SK-N-SH (cell line): Measurements from ENCODE around the gene NCBP3. TPM values are rescaled to one million over a fixed set of nuclear protein-coding genes. Genes with fewer than 3 reads are reported as not detected.

Experiments
- CTCF ChIA-PET: fragments of 300-600, 350-600 bp; formaldehyde crosslinking; extraction: SDS; loops from one replicate; lab custom pipeline; 2021; lab: Yijun Ruan, JAX
- POLR2A ChIA-PET: fragments of 350-600 bp; sonication (Branson Sonifier 250); formaldehyde crosslinking; extraction: SDS; loops from one replicate; lab custom pipeline; 2020; ENCODE audit warnings: antibody characterized with exemption, inconsistent platforms; lab: Yijun Ruan, JAX
- DNase-seq: peaks from one replicate; pipeline ENCODE4 v3.0.0; 2012
- H2AFZ ChIP-seq: fragments of 200-600 bp; sonication (generic); 2 replicates; pipeline ENCODE4 v1.8.1; 2016; ENCODE audit warnings: antibody characterized with exemption, mild to moderate bottlenecking, low read depth
- H3F3A ChIP-seq: fragments of 200-600 bp; sonication (generic); replicated peaks from 2 replicates; pipeline ENCODE3; 2016; ENCODE audit warnings: antibody characterized with exemption, mild to moderate bottlenecking; ENCODE audit not compliant: insufficient read depth
- H3K27ac ChIP-seq, 2 experiments: fragments of 200-500 bp in 1 of 2; fragments of 200-600 bp in 1 of 2; sonication (Bioruptor generic) in 1 of 2; sonication (generic), shearing (Covaris generic) in 1 of 2; 2 replicates each; pipeline versions ENCODE4 v1.5.1 to v1.6.1; 2014 to 2016; ENCODE audit warnings: low read depth in 2 of 2, inconsistent platforms in 1 of 2, low read length in 1 of 2, mild to moderate bottlenecking in 1 of 2, mixed read lengths in 1 of 2
- H3K27me3 ChIP-seq: fragments of 200-600 bp; sonication (generic), shearing (Covaris generic); 2 replicates; pipeline ENCODE4 v1.6.1; 2016; ENCODE audit warnings: mixed run types; ENCODE audit not compliant: insufficient read depth
- H3K36me3 ChIP-seq, 2 experiments: fragments of 200-500 bp in 1 of 2; fragments of 200-600 bp in 1 of 2; sonication (Bioruptor generic) in 1 of 2; sonication (generic) in 1 of 2; replicated peaks in 1 of 2; 2 replicates each; pipeline versions ENCODE3 to v1.5.1; 2014 to 2016; ENCODE audit warnings: low read length in 1 of 2, mild to moderate bottlenecking in 1 of 2; ENCODE audit not compliant: insufficient read depth in 2 of 2, control insufficient read depth in 1 of 2
- H3K4me1 ChIP-seq, 2 experiments: fragments of 200-500 bp in 1 of 2; fragments of 200-600 bp in 1 of 2; sonication (Bioruptor generic) in 1 of 2; sonication (generic), shearing (Covaris generic) in 1 of 2; 2 replicates each; pipeline versions ENCODE4 v1.5.1 to v1.6.1; 2014 to 2016; ENCODE audit warnings: low read depth in 1 of 2, low read length in 1 of 2, mixed run types in 1 of 2; ENCODE audit not compliant: insufficient read depth in 2 of 2, control insufficient read depth in 1 of 2
- H3K4me2 ChIP-seq: fragments of 200-600 bp; sonication (generic), shearing (Covaris generic); 2 replicates; pipeline ENCODE4 v1.6.1; 2017; ENCODE audit warnings: mixed run types
- H3K4me3 ChIP-seq, 2 experiments: fragments of 200-500 bp in 1 of 2; fragments of 200-600 bp in 1 of 2; sonication (Bioruptor generic) in 1 of 2; sonication (generic), shearing (Covaris generic) in 1 of 2; 2 replicates each; pipeline versions ENCODE4 v1.5.1 to v1.8.1; 2014 to 2016; ENCODE audit warnings: low read depth in 2 of 2, inconsistent platforms in 1 of 2, low read length in 1 of 2, mild to moderate bottlenecking in 1 of 2, mixed read lengths in 1 of 2, moderate library complexity in 1 of 2
- H3K79me2 ChIP-seq: fragments of 200-600 bp; sonication (generic); 2 replicates; pipeline ENCODE4 v1.8.1; 2017; ENCODE audit warnings: mild to moderate bottlenecking; ENCODE audit not compliant: insufficient read depth
- H3K9ac ChIP-seq: fragments of 200-600 bp; sonication (generic); 2 replicates; pipeline ENCODE4 v1.6.1; 2017; ENCODE audit warnings: mixed run types
- H3K9me2 ChIP-seq: fragments of 200-600 bp; sonication (generic); 2 replicates; pipeline ENCODE4 v1.6.1; 2017; ENCODE audit warnings: mixed run types
- H3K9me3 ChIP-seq: fragments of 200-600 bp; sonication (generic); 2 replicates; pipeline ENCODE4 v1.6.1; 2017; ENCODE audit warnings: mixed run types, mild to moderate bottlenecking, moderate library complexity
- H4K20me1 ChIP-seq: fragments of 200-600 bp; sonication (generic); 2 replicates; pipeline ENCODE4 v1.6.1; 2017; ENCODE audit warnings: mild to moderate bottlenecking, mixed run types; ENCODE audit not compliant: insufficient read depth
- EP300 ChIP-seq, 2 experiments: IDR thresholded peaks; 2 replicates each; pipeline versions ENCODE4 v1.4.0 to v1.6.1; 2012; ENCODE audit warnings: borderline replicate concordance in 1 of 2, low read depth in 1 of 2, low read length in 1 of 2
- FOXM1 ChIP-seq: IDR thresholded peaks from 2 replicates; pipeline ENCODE4 v1.4.0; 2012; ENCODE audit warnings: low read depth, mild to moderate bottlenecking
- GABPA ChIP-seq: IDR thresholded peaks from 2 replicates; pipeline ENCODE4 v1.4.0; 2012; ENCODE audit warnings: low read depth, mild to moderate bottlenecking
- GATA2 ChIP-seq: sonication (generic); formaldehyde crosslinking; IDR thresholded peaks from 2 replicates; pipeline ENCODE4 v1.5.0; 2020; ENCODE audit warnings: mild to moderate bottlenecking, missing genetic modification reagents
- JUND ChIP-seq: IDR thresholded peaks from 2 replicates; pipeline ENCODE4 v1.4.0; 2012
- MEF2A ChIP-seq: IDR thresholded peaks from 2 replicates; pipeline ENCODE4 v1.4.0; 2012; ENCODE audit warnings: low read depth, borderline replicate concordance
- MXI1 ChIP-seq: IDR thresholded peaks from 2 replicates; pipeline ENCODE4 v1.6.1; 2012; ENCODE audit warnings: mild to moderate bottlenecking, low read depth, low read length, improper control_type of control experiment
- RAD21 ChIP-seq: IDR thresholded peaks from 2 replicates; pipeline ENCODE4 v1.6.1; 2012; ENCODE audit warnings: mild to moderate bottlenecking, low read length
- SIN3A ChIP-seq: IDR thresholded peaks from 2 replicates; pipeline ENCODE4 v1.6.1; 2012; ENCODE audit warnings: low read depth, mild to moderate bottlenecking, low read length, moderate library complexity, borderline replicate concordance
- SMC3 ChIP-seq: IDR thresholded peaks from 2 replicates; pipeline ENCODE4 v1.6.1; 2012; ENCODE audit warnings: low read depth, low read length, improper control_type of control experiment
- TEAD4 ChIP-seq: IDR thresholded peaks from 2 replicates; pipeline ENCODE4 v1.4.0; 2012; ENCODE audit warnings: mild to moderate bottlenecking, borderline replicate concordance; ENCODE audit not compliant: insufficient read depth
- WGBS: methylation state at CpG from one replicate; pipeline ENCODE4 v1.1.6; 2017; ENCODE audit warnings: low lambda C conversion rate; 5-methylcytosine and 5-hydroxymethylcytosine counted together
- polyA plus RNA-seq, 3 experiments: library from polyadenylated mRNA; depleted of rRNA; stranded (reverse); fragments of >200 nt; gene quantifications; 2 replicates each; pipeline ENCODE4 v1.2.3, GENCODE V29; 2012
- TF ChIP-seq, protein P1 (sequence below): IDR thresholded peaks from 2 replicates; pipeline ENCODE4 v1.6.1; 2012; ENCODE audit warnings: mild to moderate bottlenecking, low read depth, low read length, moderate library complexity
- TF ChIP-seq, protein P2 (sequence below): IDR thresholded peaks from 2 replicates; pipeline ENCODE4; 2012
- TF ChIP-seq, protein P3 (sequence below): IDR thresholded peaks from 2 replicates; pipeline ENCODE4 v1.4.0; 2012; ENCODE audit warnings: low read depth, borderline replicate concordance
- TF ChIP-seq, protein P4 (sequence below): fragments of 150-350 bp; IDR thresholded peaks from 2 replicates; pipeline ENCODE4 v1.6.1; 2016; ENCODE audit warnings: mild to moderate bottlenecking, low read depth, low read length

Gene NCBP3
- polyA plus RNA-seq, 1 of the 3 experiments (the other 2 are of a cell fraction) = 6.5 TPM

DNA sequence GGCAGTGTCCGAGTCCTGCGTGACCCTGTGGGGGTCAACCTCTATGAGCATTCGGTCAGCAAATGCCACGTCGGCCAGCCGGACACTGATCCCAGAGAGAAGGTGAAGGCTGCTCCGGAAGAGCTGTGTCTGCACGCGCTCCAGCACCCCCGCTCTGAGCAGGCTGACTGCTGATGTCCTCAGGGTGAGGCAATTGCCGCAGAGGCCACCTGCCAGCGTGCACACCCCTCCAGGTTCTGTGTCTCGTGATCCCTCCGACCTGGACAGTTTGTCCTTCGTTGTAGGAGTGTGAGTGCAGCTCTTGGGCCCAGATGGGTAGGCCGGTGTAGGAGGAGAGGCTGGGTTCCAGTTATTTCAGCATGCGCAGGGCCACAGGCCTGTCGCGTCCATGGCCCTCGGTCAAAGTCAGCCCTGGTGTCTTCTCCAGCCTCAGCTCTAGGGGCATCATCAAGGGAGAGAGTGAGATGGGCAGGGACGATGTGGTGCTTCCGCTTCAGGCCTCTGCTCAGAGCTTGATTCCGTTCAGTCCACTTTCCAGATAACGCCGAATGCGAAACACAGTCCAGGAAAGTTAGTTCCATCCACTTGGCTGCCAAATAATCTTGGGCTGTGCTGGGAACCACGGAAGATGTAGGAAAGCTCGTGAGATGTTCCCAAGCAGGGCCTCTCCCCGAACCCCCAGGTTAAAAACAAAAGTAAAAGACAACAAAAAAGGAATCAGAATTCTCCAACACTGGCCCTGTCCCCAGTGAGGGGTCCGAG lies 15.1 kb upstream of the NCBP3 start:
- no peaks in the 10 kb centered on the region; a peak in 1 of 4 replicates for H3K4me1 ChIP-seq
- no peaks in the 10 kb centered on the region for H3K9me3 ChIP-seq
- ChIA-PET CTCF (interaction anchor here (0.9 to 6.6 kb wide), 9 partner anchors 11 to 214 kb away, joined by 3 to 74 read pairs (median 5); partner anchors contain the start of gene NCBP3), POLR2A (no interaction called here)
- no peak overlapping the region for H3K27ac ChIP-seq
- no peaks in the 10 kb centered on the region for H4K20me1 ChIP-seq
- H3F3A ChIP-seq = no peaks in the 10 kb centered on the region
- no peak overlapping the region for H2AFZ ChIP-seq
- TF ChIP-seq, protein P1, sequence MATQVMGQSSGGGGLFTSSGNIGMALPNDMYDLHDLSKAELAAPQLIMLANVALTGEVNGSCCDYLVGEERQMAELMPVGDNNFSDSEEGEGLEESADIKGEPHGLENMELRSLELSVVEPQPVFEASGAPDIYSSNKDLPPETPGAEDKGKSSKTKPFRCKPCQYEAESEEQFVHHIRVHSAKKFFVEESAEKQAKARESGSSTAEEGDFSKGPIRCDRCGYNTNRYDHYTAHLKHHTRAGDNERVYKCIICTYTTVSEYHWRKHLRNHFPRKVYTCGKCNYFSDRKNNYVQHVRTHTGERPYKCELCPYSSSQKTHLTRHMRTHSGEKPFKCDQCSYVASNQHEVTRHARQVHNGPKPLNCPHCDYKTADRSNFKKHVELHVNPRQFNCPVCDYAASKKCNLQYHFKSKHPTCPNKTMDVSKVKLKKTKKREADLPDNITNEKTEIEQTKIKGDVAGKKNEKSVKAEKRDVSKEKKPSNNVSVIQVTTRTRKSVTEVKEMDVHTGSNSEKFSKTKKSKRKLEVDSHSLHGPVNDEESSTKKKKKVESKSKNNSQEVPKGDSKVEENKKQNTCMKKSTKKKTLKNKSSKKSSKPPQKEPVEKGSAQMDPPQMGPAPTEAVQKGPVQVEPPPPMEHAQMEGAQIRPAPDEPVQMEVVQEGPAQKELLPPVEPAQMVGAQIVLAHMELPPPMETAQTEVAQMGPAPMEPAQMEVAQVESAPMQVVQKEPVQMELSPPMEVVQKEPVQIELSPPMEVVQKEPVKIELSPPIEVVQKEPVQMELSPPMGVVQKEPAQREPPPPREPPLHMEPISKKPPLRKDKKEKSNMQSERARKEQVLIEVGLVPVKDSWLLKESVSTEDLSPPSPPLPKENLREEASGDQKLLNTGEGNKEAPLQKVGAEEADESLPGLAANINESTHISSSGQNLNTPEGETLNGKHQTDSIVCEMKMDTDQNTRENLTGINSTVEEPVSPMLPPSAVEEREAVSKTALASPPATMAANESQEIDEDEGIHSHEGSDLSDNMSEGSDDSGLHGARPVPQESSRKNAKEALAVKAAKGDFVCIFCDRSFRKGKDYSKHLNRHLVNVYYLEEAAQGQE = no peak
- TF ChIP-seq SMC3 = no peak
- TF ChIP-seq, all 33 proteins: peak for 0
- no peaks in the 10 kb centered on the region for H3K79me2 ChIP-seq
- DNase-seq = no peak
- 93% methylated on average over 19 of the region's 30 CpGs for WGBS
- no peaks in the 10 kb centered on the region for H3K27me3 ChIP-seq
- no peak overlapping the region for H3K4me3 ChIP-seq
- no peak overlapping the region for H3K9ac ChIP-seq
- peaks cover 4% of the 10 kb centered on the region in 2 experiments for H3K36me3 ChIP-seq
- H3K4me2 ChIP-seq = no peak overlapping the region
- no peaks in the 10 kb centered on the region for H3K9me2 ChIP-seq

DNA sequence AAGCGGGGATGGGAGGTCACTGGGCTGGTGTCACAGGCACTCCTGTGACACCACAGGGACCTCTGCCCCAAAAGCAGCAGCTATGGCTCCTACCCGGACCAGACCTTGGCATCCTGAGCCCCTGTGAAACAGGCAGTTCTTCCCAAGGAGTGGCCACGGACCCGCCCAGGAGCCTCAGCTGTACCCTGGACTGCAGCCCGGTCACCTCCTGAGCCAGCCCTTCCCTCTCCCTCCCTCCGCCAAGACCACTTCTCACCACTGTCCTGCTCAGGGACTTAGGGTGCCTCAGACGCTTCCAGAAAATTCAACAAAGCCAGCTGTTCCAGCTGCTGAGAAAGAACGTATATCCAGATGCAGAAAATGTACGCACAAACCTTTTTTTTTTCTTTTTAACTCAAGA lies 13.9 kb upstream of the NCBP3 start:
- H3F3A ChIP-seq = no peaks in the 10 kb centered on the region
- H3K4me1 ChIP-seq = no peaks in the 10 kb centered on the region
- CTCF ChIA-PET = interaction anchor here (0.6 to 6.6 kb wide), 5 partner anchors 11 to 215 kb away, joined by 3 to 74 read pairs (median 5); partner anchors contain the start of gene NCBP3
- no peak overlapping the region for H3K9ac ChIP-seq
- no peak overlapping the region for H3K4me3 ChIP-seq
- no peak overlapping the region for H3K27ac ChIP-seq
- H3K9me2 ChIP-seq = no peaks in the 10 kb centered on the region
- H3K36me3 ChIP-seq = peaks cover 4% of the 10 kb centered on the region in 2 experiments
- 81% methylated on average over 9 of the region's 9 CpGs for WGBS
- H2AFZ ChIP-seq = no peak overlapping the region
- no peaks in the 10 kb centered on the region for H3K9me3 ChIP-seq
- H3K79me2 ChIP-seq = no peaks in the 10 kb centered on the region
- H4K20me1 ChIP-seq = no peaks in the 10 kb centered on the region
- DNase-seq = peak; percentile 14
- POLR2A ChIA-PET = no interaction called here
- H3K27me3 ChIP-seq = no peaks in the 10 kb centered on the region
- no peak overlapping the region for H3K4me2 ChIP-seq
- TF ChIP-seq JUND (no peak), EP300 (IDR thresholded peaks at IDR 0.05; ENCODE audit: borderline replicate concordance in 1 of 2, low read depth in 1 of 2, low read length in 1 of 2) (no peak), GATA2 (CRISPR knock-in tag) (no peak), GABPA (no peak), TEAD4 (no peak), MEF2A (no peak), FOXM1 (no peak), RAD21 (no peak), MXI1 (no peak), SIN3A (no peak), SMC3 (no peak)
- TF ChIP-seq, protein P2, sequence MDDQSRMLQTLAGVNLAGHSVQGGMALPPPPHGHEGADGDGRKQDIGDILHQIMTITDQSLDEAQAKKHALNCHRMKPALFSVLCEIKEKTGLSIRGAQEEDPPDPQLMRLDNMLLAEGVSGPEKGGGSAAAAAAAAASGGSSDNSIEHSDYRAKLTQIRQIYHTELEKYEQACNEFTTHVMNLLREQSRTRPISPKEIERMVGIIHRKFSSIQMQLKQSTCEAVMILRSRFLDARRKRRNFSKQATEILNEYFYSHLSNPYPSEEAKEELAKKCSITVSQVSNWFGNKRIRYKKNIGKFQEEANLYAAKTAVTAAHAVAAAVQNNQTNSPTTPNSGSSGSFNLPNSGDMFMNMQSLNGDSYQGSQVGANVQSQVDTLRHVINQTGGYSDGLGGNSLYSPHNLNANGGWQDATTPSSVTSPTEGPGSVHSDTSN = no peak
- TF ChIP-seq, protein P3, sequence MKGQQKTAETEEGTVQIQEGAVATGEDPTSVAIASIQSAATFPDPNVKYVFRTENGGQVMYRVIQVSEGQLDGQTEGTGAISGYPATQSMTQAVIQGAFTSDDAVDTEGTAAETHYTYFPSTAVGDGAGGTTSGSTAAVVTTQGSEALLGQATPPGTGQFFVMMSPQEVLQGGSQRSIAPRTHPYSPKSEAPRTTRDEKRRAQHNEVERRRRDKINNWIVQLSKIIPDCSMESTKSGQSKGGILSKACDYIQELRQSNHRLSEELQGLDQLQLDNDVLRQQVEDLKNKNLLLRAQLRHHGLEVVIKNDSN = no peak
- TF ChIP-seq, protein P1 = no peak
- TF ChIP-seq, protein P4, sequence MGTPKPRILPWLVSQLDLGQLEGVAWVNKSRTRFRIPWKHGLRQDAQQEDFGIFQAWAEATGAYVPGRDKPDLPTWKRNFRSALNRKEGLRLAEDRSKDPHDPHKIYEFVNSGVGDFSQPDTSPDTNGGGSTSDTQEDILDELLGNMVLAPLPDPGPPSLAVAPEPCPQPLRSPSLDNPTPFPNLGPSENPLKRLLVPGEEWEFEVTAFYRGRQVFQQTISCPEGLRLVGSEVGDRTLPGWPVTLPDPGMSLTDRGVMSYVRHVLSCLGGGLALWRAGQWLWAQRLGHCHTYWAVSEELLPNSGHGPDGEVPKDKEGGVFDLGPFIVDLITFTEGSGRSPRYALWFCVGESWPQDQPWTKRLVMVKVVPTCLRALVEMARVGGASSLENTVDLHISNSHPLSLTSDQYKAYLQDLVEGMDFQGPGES = no peak
